Body of pancreas (tissue), 4 donors: ENCODE measurements around the gene TMEM117.

Source experiments
- POLR2A ChIP-seq, 3 donors: fragments of 450-650 bp; IDR thresholded peaks; one replicate each; pipeline ENCODE4 v1.6.1; 2016; ENCODE audit warnings: antibody characterized with exemption in 3 of 3, mild to moderate bottlenecking in 2 of 3
- TF ChIP-seq, protein P1 (sequence below), 7 experiments: fragments of 450-650 bp in 4 of 7; fragments of 200-600 bp in 3 of 7; sonication (generic) in 3 of 7; IDR thresholded peaks; one replicate each; pipeline ENCODE4 v1.5.1; 2016 to 2019; ENCODE audit warnings: antibody characterized with exemption in 7 of 7

GRCh38 chr12:44387581-44387980 is 551.7 kb downstream of the TMEM117 start:
- TF ChIP-seq, protein P1, sequence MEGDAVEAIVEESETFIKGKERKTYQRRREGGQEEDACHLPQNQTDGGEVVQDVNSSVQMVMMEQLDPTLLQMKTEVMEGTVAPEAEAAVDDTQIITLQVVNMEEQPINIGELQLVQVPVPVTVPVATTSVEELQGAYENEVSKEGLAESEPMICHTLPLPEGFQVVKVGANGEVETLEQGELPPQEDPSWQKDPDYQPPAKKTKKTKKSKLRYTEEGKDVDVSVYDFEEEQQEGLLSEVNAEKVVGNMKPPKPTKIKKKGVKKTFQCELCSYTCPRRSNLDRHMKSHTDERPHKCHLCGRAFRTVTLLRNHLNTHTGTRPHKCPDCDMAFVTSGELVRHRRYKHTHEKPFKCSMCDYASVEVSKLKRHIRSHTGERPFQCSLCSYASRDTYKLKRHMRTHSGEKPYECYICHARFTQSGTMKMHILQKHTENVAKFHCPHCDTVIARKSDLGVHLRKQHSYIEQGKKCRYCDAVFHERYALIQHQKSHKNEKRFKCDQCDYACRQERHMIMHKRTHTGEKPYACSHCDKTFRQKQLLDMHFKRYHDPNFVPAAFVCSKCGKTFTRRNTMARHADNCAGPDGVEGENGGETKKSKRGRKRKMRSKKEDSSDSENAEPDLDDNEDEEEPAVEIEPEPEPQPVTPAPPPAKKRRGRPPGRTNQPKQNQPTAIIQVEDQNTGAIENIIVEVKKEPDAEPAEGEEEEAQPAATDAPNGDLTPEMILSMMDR (IDR thresholded peaks at IDR 0.05), result no peak
- no peak for TF ChIP-seq POLR2A (IDR thresholded peaks at IDR 0.05)
